Measurements from ENCODE around the gene CWC27.
"Not testable (repeated sequence)": the region's sequence is repeated elsewhere in the genome, so short reads cannot be mapped to it uniquely, and the experiment has no call there.

The CWC27 gene

GRCh38 chr5:64789457-64789856 is 20.7 kb downstream of the CWC27 start:
- DNase-seq = no peak

GRCh38 chr5:64790210-64790609 is 21.5 kb downstream of the CWC27 start:
- DNase-seq = no peak

- DNase-seq = no peak
These were observed 23.7 kb downstream of the CWC27 start for GRCh38 chr5:64792469-64792868.

GRCh38 chr5:64794053-64794770 is 25.5 kb downstream of the CWC27 start:
- no peak for DNase-seq

GRCh38 chr5:64796301-64796700 is 27.6 kb downstream of the CWC27 start:
- no peak for DNase-seq

- no peak for DNase-seq
These were observed 32.2 kb downstream of the CWC27 start for GRCh38 chr5:64800926-64801325.

- DNase-seq = no peak
These were observed 37.8 kb downstream of the CWC27 start for GRCh38 chr5:64806537-64806936.

- no peak for DNase-seq
These were observed 38.8 kb downstream of the CWC27 start for GRCh38 chr5:64807520-64807919.

GRCh38 chr5:64811050-64811640 is 42.4 kb downstream of the CWC27 start:
- DNase-seq = peak; percentile 58

- DNase-seq = no peak
These were observed 45.3 kb downstream of the CWC27 start for GRCh38 chr5:64814073-64814472.

GRCh38 chr5:64818245-64818644 is 49.5 kb downstream of the CWC27 start:
- no peak for DNase-seq

- DNase-seq = not testable (repeated sequence)
These were observed 50.6 kb downstream of the CWC27 start for GRCh38 chr5:64819345-64819744.

GRCh38 chr5:64822320-64822719 is 53.6 kb downstream of the CWC27 start:
- DNase-seq = no peak

- DNase-seq = no peak
These were observed 57.8 kb downstream of the CWC27 start for GRCh38 chr5:64826541-64826940.

- DNase-seq = peak; percentile 36
These were observed 59.0 kb downstream of the CWC27 start for GRCh38 chr5:64827703-64828102.

- not testable (repeated sequence) for DNase-seq
These were observed 61.9 kb downstream of the CWC27 start for GRCh38 chr5:64830650-64831049.

- DNase-seq = no peak
These were observed 63.3 kb downstream of the CWC27 start for GRCh38 chr5:64831996-64832395.

- no peak for DNase-seq
These were observed 65.3 kb downstream of the CWC27 start for GRCh38 chr5:64834037-64834436.

GRCh38 chr5:64834611-64835010 is 65.9 kb downstream of the CWC27 start:
- peak; percentile 12 for DNase-seq

GRCh38 chr5:64835266-64835665 is 66.5 kb downstream of the CWC27 start:
- DNase-seq = no peak

GRCh38 chr5:64836190-64836755 is 67.5 kb downstream of the CWC27 start:
- DNase-seq = no peak

GRCh38 chr5:64836786-64837185 is 68.1 kb downstream of the CWC27 start:
- no peak for DNase-seq

- no peak for DNase-seq
These were observed 69.6 kb downstream of the CWC27 start for GRCh38 chr5:64838376-64838775.

- no peak for DNase-seq
These were observed 70.1 kb downstream of the CWC27 start for GRCh38 chr5:64838803-64839202.

- no peak for DNase-seq
These were observed 71.2 kb downstream of the CWC27 start for GRCh38 chr5:64839936-64840335.
